MCF 10A (cell line): ENCODE data around the gene TEDC2. TPM values are rescaled to one million over a fixed set of nuclear protein-coding genes. Genes with fewer than 3 reads are reported as not detected.

Experiments used
- BruUV-seq: library from RNA; stranded (reverse); fragments of 400-500 nt; replicated peaks from 2 replicates; lab custom pipeline; 2021; lab: Mats Ljungman, UMichigan
- CTCF ChIA-PET: fragments of 300-600 bp; sonication (Branson Sonifier 250); formaldehyde crosslinking; extraction: SDS; loops from one replicate; lab custom pipeline; 2021; ENCODE audit warnings: antibody characterized with exemption, inconsistent platforms; lab: Yijun Ruan, JAX
- POLR2A ChIA-PET: fragments of 300-600, 350-650 bp; sonication (Branson Sonifier 250); formaldehyde crosslinking; extraction: SDS; loops from one replicate; lab custom pipeline; 2020; ENCODE audit warnings: antibody characterized with exemption, inconsistent platforms; lab: Yijun Ruan, JAX
- DNase-seq: peaks from one replicate; pipeline ENCODE4 v3.0.0-alpha.2; 2018; ENCODE audit not compliant: unreplicated experiment
- H3K27ac Mint-ChIP-seq: one replicate; pipeline ENCODE4 v1.8.0; 2022; ENCODE audit warnings: mild to moderate bottlenecking, low read depth, mixed read lengths; ENCODE audit not compliant: unreplicated experiment
- H3K27me3 Mint-ChIP-seq: one replicate; pipeline ENCODE4 v1.8.0; 2022; ENCODE audit warnings: mixed read lengths; ENCODE audit not compliant: insufficient read depth, unreplicated experiment
- H3K36me3 Mint-ChIP-seq: one replicate; pipeline ENCODE4 v1.8.0; 2022; ENCODE audit warnings: mild to moderate bottlenecking, moderate library complexity, mixed read lengths; ENCODE audit not compliant: insufficient read depth, unreplicated experiment
- H3K4me1 Mint-ChIP-seq: one replicate; pipeline ENCODE4 v1.8.0; 2022; ENCODE audit warnings: mixed read lengths; ENCODE audit not compliant: insufficient read depth, unreplicated experiment
- H3K4me3 Mint-ChIP-seq: one replicate; pipeline ENCODE4 v1.8.0; 2022; ENCODE audit warnings: mild to moderate bottlenecking, moderate library complexity, mixed read lengths; ENCODE audit not compliant: unreplicated experiment
- H3K9me3 Mint-ChIP-seq: one replicate; pipeline ENCODE4 v1.8.0; 2022; ENCODE audit warnings: mixed read lengths; ENCODE audit not compliant: unreplicated experiment
- intact Hi-C: fragments of 100-400 bp; cut with micrococcal nuclease; formaldehyde crosslinking; loops from 2 replicates; pipeline ENCODE4 v1.14.1; 2022
- total RNA-seq: library from RNA; stranded (reverse); gene quantifications from 2 replicates; pipeline ENCODE4 v1.2.3, GENCODE V29; 2022
- TF ChIP-seq, protein P1 (sequence below): fragments of 200-600 bp; IDR thresholded peaks from one replicate; pipeline ENCODE4 v1.8.0; 2022; ENCODE audit warnings: antibody characterized with exemption, mild to moderate bottlenecking; ENCODE audit not compliant: unreplicated experiment

Gene TEDC2
- total RNA-seq, 1 experiment from 2014 or later: 6.9 TPM

DNA sequence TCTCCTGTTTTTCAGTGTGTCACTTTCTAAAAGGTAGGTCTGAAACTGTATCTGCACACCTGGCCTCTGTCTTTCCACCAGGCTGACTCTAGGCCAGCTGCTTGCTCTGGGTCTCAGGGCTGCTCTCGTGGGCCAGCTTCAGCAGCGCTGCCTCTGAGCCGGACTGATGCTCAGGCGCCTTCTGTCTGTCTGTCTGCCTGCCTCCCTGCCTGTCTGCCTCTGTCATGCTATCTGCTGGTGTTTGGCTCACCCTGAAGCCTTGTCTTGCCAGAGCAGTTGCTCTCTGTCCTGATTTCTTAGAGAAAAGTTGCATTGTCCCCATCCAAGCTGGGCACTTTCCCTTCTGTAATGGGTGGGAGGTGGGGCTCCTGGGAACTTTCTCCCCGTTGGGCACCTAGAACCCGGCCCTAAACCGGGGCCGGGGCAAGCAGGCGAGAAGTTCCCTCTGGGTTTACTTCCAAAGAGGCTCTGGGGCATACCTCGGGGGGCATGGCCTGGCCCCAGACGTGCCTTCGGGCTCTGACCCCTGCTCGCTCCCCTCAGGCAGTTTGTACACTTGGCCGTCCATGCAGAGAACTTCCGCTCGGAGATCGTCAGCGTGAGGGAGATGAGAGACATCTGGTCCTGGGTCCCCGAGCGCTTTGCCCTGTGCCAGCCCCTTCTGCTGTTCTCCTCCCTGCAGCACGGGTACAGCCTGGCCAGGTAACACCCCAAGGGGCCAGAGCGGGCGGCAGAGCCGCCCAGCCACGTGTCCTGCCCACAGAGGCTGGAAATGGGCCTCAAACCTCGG, 38.0 kb downstream of the TEDC2 start:
- Mint-ChIP-seq H3K27ac (no peak overlapping the region), H3K4me3 (no peak overlapping the region), H3K4me1 (peaks cover 5% of the 10 kb centered on the region), H3K9me3 (no peaks in the 10 kb centered on the region), H3K36me3 (peaks cover 13% of the 10 kb centered on the region), H3K27me3 (no peaks in the 10 kb centered on the region)
- CTCF ChIA-PET: no interaction called here
- POLR2A ChIA-PET: no interaction called here
- BruUV-seq: no TSS peak
- intact Hi-C loops: no loop called here
- no peak for DNase-seq
- TF ChIP-seq, protein P1, sequence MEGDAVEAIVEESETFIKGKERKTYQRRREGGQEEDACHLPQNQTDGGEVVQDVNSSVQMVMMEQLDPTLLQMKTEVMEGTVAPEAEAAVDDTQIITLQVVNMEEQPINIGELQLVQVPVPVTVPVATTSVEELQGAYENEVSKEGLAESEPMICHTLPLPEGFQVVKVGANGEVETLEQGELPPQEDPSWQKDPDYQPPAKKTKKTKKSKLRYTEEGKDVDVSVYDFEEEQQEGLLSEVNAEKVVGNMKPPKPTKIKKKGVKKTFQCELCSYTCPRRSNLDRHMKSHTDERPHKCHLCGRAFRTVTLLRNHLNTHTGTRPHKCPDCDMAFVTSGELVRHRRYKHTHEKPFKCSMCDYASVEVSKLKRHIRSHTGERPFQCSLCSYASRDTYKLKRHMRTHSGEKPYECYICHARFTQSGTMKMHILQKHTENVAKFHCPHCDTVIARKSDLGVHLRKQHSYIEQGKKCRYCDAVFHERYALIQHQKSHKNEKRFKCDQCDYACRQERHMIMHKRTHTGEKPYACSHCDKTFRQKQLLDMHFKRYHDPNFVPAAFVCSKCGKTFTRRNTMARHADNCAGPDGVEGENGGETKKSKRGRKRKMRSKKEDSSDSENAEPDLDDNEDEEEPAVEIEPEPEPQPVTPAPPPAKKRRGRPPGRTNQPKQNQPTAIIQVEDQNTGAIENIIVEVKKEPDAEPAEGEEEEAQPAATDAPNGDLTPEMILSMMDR: no peak

DNA sequence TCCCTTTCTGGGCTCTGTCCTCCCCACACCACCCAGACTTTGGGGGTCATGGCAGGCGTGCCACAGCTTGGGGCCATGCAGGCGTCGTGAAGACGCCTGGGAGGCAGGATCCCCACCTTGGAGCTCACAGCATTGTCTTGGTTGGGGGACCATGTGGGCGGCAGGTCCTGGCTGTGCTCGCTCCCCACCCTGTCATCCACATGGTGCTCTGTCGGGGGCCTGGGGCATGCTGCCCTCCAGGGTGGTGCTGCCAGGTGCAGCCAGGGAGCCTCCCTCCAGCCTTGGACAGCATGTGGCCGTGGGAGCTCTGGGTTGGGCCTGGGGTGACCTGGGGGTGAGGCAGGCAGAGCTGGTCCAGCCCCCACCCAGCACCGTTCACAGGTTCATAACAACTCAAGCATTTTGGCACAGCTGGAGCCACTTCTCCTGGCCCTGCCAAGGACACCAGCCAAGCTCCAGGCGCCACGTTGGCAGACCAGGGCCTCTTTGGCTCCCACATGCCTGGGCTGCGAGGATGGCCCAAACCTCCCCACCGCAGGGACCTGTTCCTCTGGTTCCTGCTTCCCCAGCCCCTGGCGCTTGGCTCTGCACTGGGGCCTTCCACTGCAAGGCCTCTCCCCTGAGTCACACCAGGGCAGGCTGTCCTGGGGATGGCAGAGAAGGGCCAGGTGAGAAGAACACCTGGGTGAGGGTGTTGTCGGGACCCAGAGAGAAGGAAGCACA, 38.8 kb downstream of the TEDC2 start:
- TF ChIP-seq, protein P1: no peak
- ChIA-PET CTCF (interaction anchor here (0.6 to 1.8 kb wide), 2 partner anchors 69 to 75 kb away, joined by 3 to 4 read pairs; no protein-coding TSS in a partner anchor), POLR2A (no interaction called here)
- Mint-ChIP-seq H3K4me1 (peaks cover 5% of the 10 kb centered on the region), H3K4me3 (no peak overlapping the region), H3K9me3 (no peaks in the 10 kb centered on the region), H3K27ac (no peak overlapping the region), H3K27me3 (no peaks in the 10 kb centered on the region), H3K36me3 (peaks cover 13% of the 10 kb centered on the region)
- DNase-seq: no peak
- intact Hi-C loops: no loop called here
- no TSS peak for BruUV-seq

DNA sequence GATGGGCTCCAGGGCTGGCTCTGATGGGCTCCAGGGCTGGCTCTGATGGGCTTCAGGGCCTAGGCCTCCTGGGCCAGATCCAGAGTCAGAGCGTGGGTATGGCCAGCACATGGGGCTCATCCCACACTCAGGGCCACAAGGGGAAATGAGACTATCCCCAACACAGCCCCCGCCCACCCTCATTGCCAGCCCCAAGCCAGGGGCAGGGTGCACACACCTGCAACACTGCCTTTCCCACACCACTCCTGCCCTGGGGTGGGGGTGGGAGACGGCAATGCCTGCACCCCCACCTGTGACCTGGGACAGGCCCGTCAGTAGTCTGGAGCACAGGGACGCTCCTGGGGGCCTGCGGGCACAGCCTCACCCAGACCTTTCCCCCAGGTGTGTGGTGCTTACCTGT, 39.5 kb downstream of the TEDC2 start:
- ChIA-PET POLR2A (interaction anchor here (0.9 kb wide), 1 partner anchor 10 kb away, joined by 3 read pairs; no protein-coding TSS in a partner anchor), CTCF (interaction anchor here (0.7 to 2.5 kb wide), 3 partner anchors 18 to 230 kb away, joined by 3 to 11 read pairs (median 4); no protein-coding TSS in a partner anchor)
- no TSS peak for BruUV-seq
- no peak for DNase-seq
- Mint-ChIP-seq H3K4me3 (no peak overlapping the region), H3K36me3 (peaks cover 13% of the 10 kb centered on the region), H3K27ac (no peak overlapping the region), H3K27me3 (no peaks in the 10 kb centered on the region), H3K4me1 (peaks cover 5% of the 10 kb centered on the region), H3K9me3 (no peaks in the 10 kb centered on the region)
- intact Hi-C loops: no loop called here
- TF ChIP-seq, protein P1: no peak
